Stomach smooth muscle (tissue), 2 donors: Measurements from ENCODE around the gene MRC2.
"Not testable (repeated sequence)": the region's sequence is repeated elsewhere in the genome, so short reads cannot be mapped to it uniquely, and the experiment has no call there.

Experiments
- H3K27ac ChIP-seq: one replicate; pipeline ENCODE4 v1.7.0; 2013; ENCODE audit warnings: mild to moderate bottlenecking, low read length, inconsistent platforms
- H3K27me3 ChIP-seq, 2 donors: one replicate each; pipeline ENCODE4 v1.7.0; 2013; ENCODE audit warnings: low read length in 2 of 2; ENCODE audit not compliant: insufficient read depth in 2 of 2, control insufficient read depth in 1 of 2
- H3K36me3 ChIP-seq, 2 donors: one replicate each; pipeline ENCODE4 v1.7.0; 2013; ENCODE audit warnings: low read length in 2 of 2; ENCODE audit not compliant: control insufficient read depth in 2 of 2, insufficient read depth in 2 of 2
- H3K4me1 ChIP-seq: one replicate; pipeline ENCODE4 v1.7.0; 2013; ENCODE audit warnings: low read length; ENCODE audit not compliant: control insufficient read depth, insufficient read depth
- H3K4me3 ChIP-seq, 2 donors: one replicate each; pipeline ENCODE4 v1.7.0; 2013; ENCODE audit warnings: low read length in 2 of 2
- H3K9ac ChIP-seq, 2 donors: one replicate each; pipeline ENCODE4 v1.7.0; 2013; ENCODE audit warnings: low read length in 2 of 2, mild to moderate bottlenecking in 1 of 2
- H3K9me3 ChIP-seq, 2 donors: one replicate each; pipeline ENCODE4 v1.7.0; 2013; ENCODE audit warnings: low read length in 2 of 2; ENCODE audit not compliant: control insufficient read depth in 2 of 2
- donor health status: healthy.
- donor health status: Pancreatic carcinoma.

Gene MRC2

DNA sequence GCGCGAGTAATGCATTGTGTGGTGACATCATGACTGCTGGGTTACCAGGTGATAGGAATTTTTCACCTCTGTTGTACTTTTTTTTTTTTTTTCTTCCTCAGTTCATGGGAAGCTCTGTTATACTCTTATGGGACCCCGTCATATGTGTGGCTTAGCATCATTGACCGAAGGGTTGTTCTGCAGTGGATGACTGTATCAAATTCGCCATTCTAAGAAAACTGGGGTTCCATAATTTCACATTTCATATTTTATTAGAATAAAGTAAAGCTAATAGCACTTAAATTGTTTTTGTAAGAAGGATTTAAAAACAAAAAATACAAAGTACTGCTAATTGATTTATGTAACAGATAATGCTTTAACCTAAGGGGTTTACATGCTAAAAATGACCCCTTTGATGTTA lies 32.0 kb upstream of the MRC2 start:
- Histone ChIP-seq H3K27ac (no peak overlapping the region), H3K36me3 (peaks cover 27 to 39% of the 10 kb centered on the region in 2 donors), H3K4me3 (no peak overlapping the region), H3K9ac (no peak overlapping the region), H3K27me3 (no peaks in the 10 kb centered on the region), H3K9me3 (no peaks in the 10 kb centered on the region), H3K4me1 (no peaks in the 10 kb centered on the region)

DNA sequence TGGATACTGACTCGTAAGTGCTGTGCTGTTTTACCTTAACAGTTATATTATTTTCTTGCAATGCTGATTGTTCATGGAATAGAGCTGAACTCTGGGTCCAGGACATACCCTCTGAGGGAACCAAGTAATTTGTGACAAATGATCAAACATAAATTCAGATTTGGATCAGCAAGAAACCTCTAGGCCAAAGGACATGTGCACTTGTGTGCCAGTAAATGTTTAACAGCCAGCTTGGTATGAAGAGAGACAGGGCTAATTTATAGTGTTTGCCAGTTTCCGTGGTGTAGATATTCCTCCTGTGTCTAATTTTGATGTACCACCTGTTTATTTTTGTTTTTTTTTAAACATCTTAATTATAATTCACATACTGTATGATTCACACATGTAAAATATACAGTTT lies 30.8 kb upstream of the MRC2 start:
- Histone ChIP-seq H3K27ac (no peak overlapping the region), H3K9me3 (no peaks in the 10 kb centered on the region), H3K27me3 (no peaks in the 10 kb centered on the region), H3K4me1 (no peaks in the 10 kb centered on the region), H3K36me3 (peaks cover 27 to 37% of the 10 kb centered on the region in 2 donors), H3K9ac (no peak overlapping the region), H3K4me3 (no peak overlapping the region)

DNA sequence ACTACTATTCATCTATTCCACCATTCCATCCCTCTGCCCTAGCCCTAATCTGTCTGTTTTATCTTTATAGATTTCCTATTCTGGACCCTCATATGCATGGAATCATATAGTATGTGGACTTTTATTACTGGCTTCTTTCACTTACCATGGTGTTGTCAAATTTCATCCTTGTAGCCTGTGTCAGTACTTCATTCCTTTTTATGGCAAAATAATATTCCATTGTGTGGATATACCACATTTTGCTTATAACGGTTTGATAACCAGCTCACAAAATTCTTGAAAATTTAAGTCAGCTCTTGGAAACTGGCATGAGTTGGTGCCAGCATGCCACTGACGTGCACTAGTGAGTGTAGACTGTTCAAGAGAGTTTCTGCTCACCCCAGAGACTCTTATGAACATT lies 30.3 kb upstream of the MRC2 start:
- Histone ChIP-seq H3K4me1 (no peaks in the 10 kb centered on the region), H3K9ac (no peak overlapping the region), H3K27ac (no peak overlapping the region), H3K36me3 (peaks cover 27 to 37% of the 10 kb centered on the region in 2 donors), H3K27me3 (no peaks in the 10 kb centered on the region), H3K4me3 (no peak overlapping the region), H3K9me3 (no peaks in the 10 kb centered on the region)

DNA sequence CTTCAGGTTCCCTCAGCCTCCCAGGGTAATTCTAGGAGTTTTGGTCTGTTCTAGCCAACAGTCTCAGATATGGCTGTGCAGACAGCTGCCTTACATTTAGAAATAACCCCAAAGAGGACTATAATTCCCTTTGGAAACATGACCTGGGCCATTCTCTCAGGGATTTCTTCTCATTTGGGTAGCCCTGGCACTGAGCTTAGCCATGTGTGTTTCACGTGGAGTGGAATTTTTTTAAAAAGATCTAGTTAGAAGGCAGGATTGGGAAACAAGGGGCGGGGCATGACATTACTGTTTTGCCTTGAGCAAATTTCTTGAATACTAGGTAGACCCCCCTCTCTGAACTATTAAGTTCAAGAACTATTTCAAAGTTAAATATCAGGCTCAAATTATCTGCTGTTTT lies 29.6 kb upstream of the MRC2 start:
- H3K9ac ChIP-seq, result no peak overlapping the region
- no peaks in the 10 kb centered on the region for H3K27me3 ChIP-seq
- peaks cover 29 to 37% of the 10 kb centered on the region in 2 donors for H3K36me3 ChIP-seq
- H3K4me1 ChIP-seq, result no peaks in the 10 kb centered on the region
- no peak overlapping the region for H3K27ac ChIP-seq
- no peak overlapping the region for H3K4me3 ChIP-seq
- no peaks in the 10 kb centered on the region for H3K9me3 ChIP-seq

DNA sequence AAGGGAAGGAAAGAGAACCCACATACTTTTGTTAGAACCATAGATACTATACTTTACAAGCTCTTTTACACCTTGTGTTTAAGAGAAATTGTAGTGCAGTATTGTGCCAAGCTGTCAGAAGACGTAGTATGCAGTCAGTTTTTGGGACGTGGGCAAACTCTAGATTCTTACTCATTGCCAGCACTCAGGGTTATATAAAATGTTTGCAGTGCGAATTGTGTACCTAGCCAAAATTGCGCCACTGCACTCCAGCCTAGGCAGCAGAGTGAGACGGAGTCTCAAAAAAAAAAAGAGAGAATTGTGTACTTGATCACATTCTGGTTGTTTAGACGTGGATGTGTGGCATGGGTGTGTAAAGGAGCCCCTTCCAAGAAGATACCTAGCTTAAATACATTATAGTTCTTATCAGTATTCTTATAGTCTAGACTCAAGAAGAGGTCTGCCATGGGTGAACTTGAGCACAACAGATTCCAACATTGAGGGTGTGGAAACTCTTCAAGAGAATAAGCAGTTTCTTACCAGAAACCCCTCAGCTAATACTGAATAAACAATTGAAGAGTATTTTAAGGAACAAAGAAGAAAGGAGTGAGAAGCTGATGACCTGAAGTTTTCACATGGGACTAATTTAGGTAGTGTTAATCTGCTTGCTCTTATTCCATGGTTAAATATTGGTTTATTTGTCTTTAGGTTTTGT lies 27.4 kb upstream of the MRC2 start:
- Histone ChIP-seq H3K9me3 (no peaks in the 10 kb centered on the region), H3K4me1 (no peaks in the 10 kb centered on the region), H3K27ac (no peak overlapping the region), H3K9ac (no peak overlapping the region), H3K36me3 (peaks cover 29 to 37% of the 10 kb centered on the region in 2 donors), H3K4me3 (no peak overlapping the region), H3K27me3 (no peaks in the 10 kb centered on the region)

DNA sequence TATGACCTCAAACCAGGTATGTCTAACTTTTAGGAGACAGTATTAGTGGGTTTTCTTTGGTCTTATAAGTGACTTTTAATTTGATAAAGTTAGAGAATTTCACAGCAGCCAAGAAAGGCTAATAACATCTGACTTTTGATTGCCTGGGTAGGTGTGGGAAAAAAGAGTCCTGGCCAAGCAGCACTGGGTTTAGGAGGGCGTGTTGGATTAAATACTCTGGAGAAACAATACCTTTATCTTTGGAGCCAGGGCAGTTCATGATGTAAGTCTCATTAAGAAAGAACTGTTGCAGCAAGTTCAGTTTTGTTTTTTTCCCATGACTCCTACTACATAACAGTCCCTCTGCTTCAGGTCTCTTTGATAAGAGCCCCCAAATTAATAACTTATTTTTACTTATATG lies 26.7 kb upstream of the MRC2 start:
- Histone ChIP-seq H3K9ac (no peak overlapping the region), H3K36me3 (peaks cover 29 to 34% of the 10 kb centered on the region in 2 donors), H3K27me3 (no peaks in the 10 kb centered on the region), H3K4me3 (no peak overlapping the region), H3K27ac (no peak overlapping the region), H3K4me1 (no peaks in the 10 kb centered on the region), H3K9me3 (no peaks in the 10 kb centered on the region)

DNA sequence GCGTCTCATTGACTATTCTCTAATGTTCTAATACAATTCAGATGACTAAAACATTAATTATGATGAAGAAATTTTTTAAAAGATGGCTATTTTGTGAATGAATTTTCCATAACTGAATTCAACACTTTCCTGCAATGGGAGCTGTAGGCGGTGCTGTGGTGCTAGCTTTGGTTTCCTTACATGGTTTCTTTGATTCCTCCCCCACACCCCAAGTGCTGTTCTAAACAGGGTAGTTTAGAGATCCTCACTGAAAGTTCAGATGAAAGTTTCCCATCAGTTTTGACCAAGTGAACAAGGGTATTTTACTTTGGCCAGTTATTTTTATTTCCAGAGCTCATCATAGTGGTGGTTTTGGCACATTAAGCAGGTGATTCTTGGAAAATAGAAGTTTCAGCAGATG lies 26.0 kb upstream of the MRC2 start:
- Histone ChIP-seq H3K27me3 (no peaks in the 10 kb centered on the region), H3K9me3 (no peaks in the 10 kb centered on the region), H3K36me3 (peaks cover 32 to 34% of the 10 kb centered on the region in 2 donors), H3K4me3 (no peak overlapping the region), H3K27ac (no peak overlapping the region), H3K9ac (no peak overlapping the region), H3K4me1 (no peaks in the 10 kb centered on the region)

DNA sequence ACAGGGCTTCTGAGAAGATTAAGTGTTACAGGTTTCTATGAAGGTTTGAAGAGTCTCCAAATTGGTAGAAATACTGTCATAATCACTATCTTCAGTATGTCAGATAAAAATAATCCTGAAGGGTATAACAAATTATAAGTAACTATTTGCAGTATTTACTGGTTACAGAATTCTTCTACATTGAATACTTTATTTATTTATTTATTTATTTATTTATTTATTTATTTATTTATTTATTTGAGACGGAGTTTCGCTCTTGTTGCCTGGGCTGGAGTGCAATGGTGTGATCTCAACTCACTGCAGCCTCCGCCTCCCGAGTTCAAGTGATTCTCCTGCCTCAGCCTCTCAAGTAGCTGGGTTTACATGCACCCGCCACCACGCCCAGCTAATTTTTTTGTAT lies 23.7 kb upstream of the MRC2 start:
- H3K36me3 ChIP-seq, result peaks cover 38 to 39% of the 10 kb centered on the region in 2 donors
- H3K9ac ChIP-seq, H3K27ac ChIP-seq, H3K4me3 ChIP-seq, H3K9me3 ChIP-seq, H3K27me3 ChIP-seq, H3K4me1 ChIP-seq: not testable (repeated sequence)

DNA sequence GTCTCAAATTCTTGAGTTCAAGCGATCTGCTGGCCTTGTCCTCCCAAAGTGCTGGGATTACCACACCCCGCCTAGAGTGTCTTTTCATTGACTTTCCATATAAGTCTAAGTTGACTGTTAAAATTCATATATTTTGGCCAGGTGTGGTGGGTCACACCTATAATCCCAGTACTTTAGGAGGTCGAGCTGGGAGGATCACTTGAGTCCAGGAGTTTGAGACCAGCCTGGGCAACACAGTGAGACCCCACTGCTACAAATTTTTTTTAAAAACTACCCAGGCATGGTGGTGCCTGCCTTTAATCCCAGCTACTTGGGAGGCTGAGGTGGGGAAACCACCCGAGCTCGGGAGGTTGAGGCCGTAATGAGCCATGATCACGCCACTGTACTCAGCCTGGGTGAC lies 21.9 kb upstream of the MRC2 start:
- H3K4me3 ChIP-seq, result no peak overlapping the region
- H3K4me1 ChIP-seq, result no peaks in the 10 kb centered on the region
- no peak overlapping the region for H3K9ac ChIP-seq
- H3K27me3 ChIP-seq, result no peaks in the 10 kb centered on the region
- peaks cover 45% of the 10 kb centered on the region in 2 donors for H3K36me3 ChIP-seq
- H3K27ac ChIP-seq, result no peak overlapping the region
- H3K9me3 ChIP-seq, result no peaks in the 10 kb centered on the region

DNA sequence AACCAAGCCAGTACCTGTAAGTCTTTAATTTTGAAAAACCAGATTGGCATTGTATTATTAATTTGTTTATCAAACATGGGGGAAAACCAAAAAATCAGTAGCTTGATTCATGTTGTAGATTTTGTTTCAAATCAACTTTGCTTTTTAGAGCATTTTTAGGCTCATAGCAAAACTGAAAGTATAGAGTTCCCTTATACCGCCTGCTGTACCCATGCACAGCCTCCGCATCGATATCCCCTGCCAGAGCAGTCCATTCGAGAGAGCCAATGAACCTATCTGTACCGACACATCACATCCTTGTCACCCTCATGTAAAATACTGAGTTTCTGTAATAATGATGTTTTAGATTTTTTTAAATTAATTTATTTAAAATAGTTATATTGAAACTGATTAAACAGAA lies 16.2 kb upstream of the MRC2 start:
- Histone ChIP-seq H3K4me3 (no peak overlapping the region), H3K4me1 (no peaks in the 10 kb centered on the region), H3K9ac (no peak overlapping the region), H3K9me3 (no peaks in the 10 kb centered on the region), H3K27me3 (no peaks in the 10 kb centered on the region), H3K36me3 (peaks cover 45 to 55% of the 10 kb centered on the region in 2 donors), H3K27ac (no peak overlapping the region)

DNA sequence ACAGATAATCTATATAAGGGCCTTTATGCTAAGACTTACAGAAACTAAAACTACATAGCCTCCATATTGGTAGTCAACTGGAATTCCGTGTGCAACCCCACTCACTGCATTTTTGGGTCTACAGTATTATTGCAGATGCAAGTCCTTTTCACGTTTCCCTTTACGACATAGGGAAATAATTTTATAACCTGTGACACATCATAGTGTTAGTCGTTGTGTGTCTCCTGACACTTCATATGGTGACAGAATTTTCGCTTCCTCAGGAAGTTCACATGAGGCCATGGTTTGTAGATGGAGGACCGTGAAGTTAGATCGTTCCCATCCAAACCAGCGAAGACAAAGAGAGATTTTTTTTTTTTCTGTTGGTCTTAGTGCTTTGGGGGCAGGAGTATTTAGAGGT lies 15.7 kb upstream of the MRC2 start:
- no peak overlapping the region for H3K27ac ChIP-seq
- no peaks in the 10 kb centered on the region for H3K9me3 ChIP-seq
- H3K4me1 ChIP-seq, result no peaks in the 10 kb centered on the region
- no peaks in the 10 kb centered on the region for H3K27me3 ChIP-seq
- H3K4me3 ChIP-seq, result no peak overlapping the region
- peaks cover 41 to 51% of the 10 kb centered on the region in 2 donors for H3K36me3 ChIP-seq
- no peak overlapping the region for H3K9ac ChIP-seq
